OCI-LY1 (cell line): ENCODE measurements around the gene TXNL4A.

ENCODE experiments used
- H2AFZ ChIP-seq: fragments of 200-600 bp; sonication (generic), shearing (Covaris generic); 2 replicates; pipeline ENCODE4 v1.6.0; 2014; ENCODE audit warnings: antibody characterized with exemption, mild to moderate bottlenecking, low read length
- H3F3A ChIP-seq: fragments of 200-600 bp; sonication (generic), shearing (Covaris generic); 2 replicates; pipeline ENCODE4 v1.6.0; 2014; ENCODE audit warnings: mild to moderate bottlenecking, antibody characterized with exemption, low read length, moderate library complexity; ENCODE audit not compliant: insufficient read depth
- H3K27ac ChIP-seq: fragments of 200-600 bp; sonication (generic); 2 replicates; pipeline ENCODE4 v1.5.1; 2014; ENCODE audit warnings: low read length, mixed run types, mild to moderate bottlenecking, low read depth; ENCODE audit not compliant: poor library complexity, severe bottlenecking
- H3K27me3 ChIP-seq: fragments of 200-600 bp; sonication (generic); 2 replicates; pipeline ENCODE4 v1.6.0; 2014; ENCODE audit warnings: antibody characterized with exemption, mild to moderate bottlenecking, low read length, moderate library complexity; ENCODE audit not compliant: insufficient read depth
- H3K36me3 ChIP-seq: fragments of 200-600 bp; sonication (generic); 2 replicates; pipeline ENCODE4 v1.6.1; 2014; ENCODE audit warnings: mild to moderate bottlenecking, antibody characterized with exemption, low read length, moderate library complexity, mixed read lengths; ENCODE audit not compliant: insufficient read depth
- H3K4me1 ChIP-seq: fragments of 200-600 bp; sonication (generic); 2 replicates; pipeline ENCODE4 v1.5.1; 2014; ENCODE audit warnings: mild to moderate bottlenecking, low read length, moderate library complexity; ENCODE audit not compliant: insufficient read depth, severe bottlenecking
- H3K4me2 ChIP-seq: fragments of 200-600 bp; sonication (generic), shearing (Covaris generic); 2 replicates; pipeline ENCODE4 v1.6.1; 2014; ENCODE audit warnings: low read length
- H3K4me3 ChIP-seq: fragments of 200-600 bp; sonication (generic); 2 replicates; pipeline ENCODE4 v1.5.1; 2014; ENCODE audit warnings: low read length, low read depth, mild to moderate bottlenecking, mixed read lengths; ENCODE audit not compliant: poor library complexity, severe bottlenecking
- H3K79me2 ChIP-seq: fragments of 200-600 bp; shearing (Covaris generic); 2 replicates; pipeline ENCODE4 v1.6.1; 2016; ENCODE audit warnings: mixed run types, low read length, mixed read lengths; ENCODE audit not compliant: insufficient read depth
- H3K9ac ChIP-seq: fragments of 200-600 bp; sonication (generic), shearing (Covaris generic); 2 replicates; pipeline ENCODE4 v1.6.1; 2014; ENCODE audit warnings: mild to moderate bottlenecking, low read length, mixed read lengths
- H3K9me2 ChIP-seq: fragments of 200-600 bp; sonication (generic), shearing (Covaris generic); 2 replicates; pipeline ENCODE4 v1.6.1; 2014; ENCODE audit warnings: low read depth, mild to moderate bottlenecking, low read length, mixed read lengths
- H3K9me3 ChIP-seq: fragments of 200-600 bp; shearing (Covaris generic); 2 replicates; pipeline ENCODE4 v1.6.1; 2014; ENCODE audit warnings: low read length, mixed read lengths
- H4K20me1 ChIP-seq: fragments of 200-600 bp; sonication (generic), shearing (Covaris generic); 2 replicates; pipeline ENCODE4 v1.6.0; 2016; ENCODE audit warnings: mild to moderate bottlenecking, low read length; ENCODE audit not compliant: insufficient read depth
- EZH2 ChIP-seq: fragments of 200-600 bp; sonication (generic), shearing (Covaris generic); IDR thresholded peaks from 2 replicates; pipeline ENCODE4 v1.8.0; 2017; ENCODE audit warnings: borderline replicate concordance, mixed run types, mild to moderate bottlenecking, antibody characterized with exemption, low read length, moderate library complexity, mixed read lengths
- TF ChIP-seq, protein P1 (sequence below): fragments of 200-600 bp; sonication (generic), shearing (Covaris generic); IDR thresholded peaks from 2 replicates; pipeline ENCODE4 v1.5.1; 2017; ENCODE audit warnings: mild to moderate bottlenecking, antibody characterized with exemption, low read length, moderate library complexity, mixed read lengths

The TXNL4A gene

DNA sequence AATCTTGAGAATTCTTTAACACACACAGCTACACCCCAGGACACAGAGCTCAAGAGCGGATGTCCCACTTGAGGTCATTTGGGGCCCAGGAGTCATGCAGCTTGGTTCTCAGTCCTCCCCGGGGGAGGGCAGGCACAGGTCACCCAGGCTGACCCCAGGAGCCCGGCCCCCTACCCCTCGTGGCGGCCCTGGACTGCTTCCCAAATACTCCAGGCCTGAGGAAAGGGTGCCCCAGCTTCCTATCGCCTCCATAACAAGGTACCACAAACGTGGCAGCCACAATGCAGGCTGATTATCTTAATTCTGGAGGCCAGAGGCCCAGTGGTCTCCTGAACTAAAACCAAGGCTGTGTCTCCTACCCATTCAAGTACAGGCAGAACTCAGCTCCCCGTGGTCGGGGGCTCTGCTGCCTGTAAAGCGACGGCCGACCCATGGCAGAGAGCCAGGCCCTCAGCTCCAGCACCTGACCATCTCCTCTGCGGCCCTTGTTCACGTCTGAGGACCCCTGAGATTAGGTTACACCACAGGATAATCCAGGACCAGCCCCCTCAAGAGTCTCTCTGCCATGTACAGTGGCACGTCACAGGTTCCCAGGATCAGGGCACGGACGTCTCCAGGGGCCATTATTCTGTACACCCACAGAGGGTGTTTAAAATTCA lies 47.4 kb downstream of the TXNL4A start:
- no peak for TF ChIP-seq EZH2
- H3F3A ChIP-seq = no peaks in the 10 kb centered on the region
- no peak overlapping the region for H3K9ac ChIP-seq
- H3K4me1 ChIP-seq = peaks cover 6% of the 10 kb centered on the region
- H4K20me1 ChIP-seq = no peaks in the 10 kb centered on the region
- H3K9me3 ChIP-seq = no peaks in the 10 kb centered on the region
- H3K4me2 ChIP-seq = no peak overlapping the region
- no peaks in the 10 kb centered on the region for H3K9me2 ChIP-seq
- no peak overlapping the region for H2AFZ ChIP-seq
- peaks cover 60% of the 10 kb centered on the region for H3K36me3 ChIP-seq
- H3K27me3 ChIP-seq = no peaks in the 10 kb centered on the region
- H3K79me2 ChIP-seq = no peaks in the 10 kb centered on the region
- no peak overlapping the region for H3K4me3 ChIP-seq
- no peak overlapping the region for H3K27ac ChIP-seq

DNA sequence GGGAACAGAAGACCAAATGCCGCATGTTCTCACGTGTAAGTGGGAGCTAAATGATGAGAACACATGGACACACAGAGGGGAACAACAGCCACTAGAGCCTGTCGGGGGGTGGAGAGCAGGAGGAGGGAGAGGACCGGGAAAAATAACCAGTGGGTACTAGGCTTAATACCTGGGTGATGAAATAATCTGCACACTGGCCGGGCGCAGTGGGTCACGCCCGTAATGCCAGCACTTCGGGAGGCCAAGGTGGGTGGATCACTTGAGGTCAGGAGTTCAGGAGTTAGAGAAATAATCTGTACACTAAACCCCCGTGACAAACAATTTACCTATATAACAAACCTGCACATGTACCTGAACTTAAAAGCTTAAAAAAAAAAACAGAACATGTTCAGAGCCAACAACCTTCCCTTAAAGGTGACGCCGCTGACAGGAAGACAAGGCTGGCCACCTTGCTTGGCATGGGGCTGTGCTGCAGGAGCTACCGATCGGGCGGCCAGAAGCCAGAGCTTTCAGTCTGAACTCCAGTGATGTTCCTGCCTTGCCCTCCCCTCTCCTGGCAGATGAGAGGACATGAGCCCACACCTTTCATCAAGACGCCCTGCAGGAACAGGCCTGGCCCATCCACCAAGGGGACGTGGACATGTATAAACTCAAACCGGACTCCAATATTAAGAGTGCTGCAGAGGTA lies 48.1 kb downstream of the TXNL4A start:
- no peak overlapping the region for H3K9ac ChIP-seq
- no peaks in the 10 kb centered on the region for H3K79me2 ChIP-seq
- H3K4me1 ChIP-seq = no peaks in the 10 kb centered on the region
- no peak overlapping the region for H2AFZ ChIP-seq
- H3K27ac ChIP-seq = no peak overlapping the region
- no peak overlapping the region for H3K4me2 ChIP-seq
- H3K36me3 ChIP-seq = peaks cover 67% of the 10 kb centered on the region
- H4K20me1 ChIP-seq = no peaks in the 10 kb centered on the region
- no peaks in the 10 kb centered on the region for H3K27me3 ChIP-seq
- no peak overlapping the region for H3K4me3 ChIP-seq
- H3K9me3 ChIP-seq = no peaks in the 10 kb centered on the region
- TF ChIP-seq, protein P1, sequence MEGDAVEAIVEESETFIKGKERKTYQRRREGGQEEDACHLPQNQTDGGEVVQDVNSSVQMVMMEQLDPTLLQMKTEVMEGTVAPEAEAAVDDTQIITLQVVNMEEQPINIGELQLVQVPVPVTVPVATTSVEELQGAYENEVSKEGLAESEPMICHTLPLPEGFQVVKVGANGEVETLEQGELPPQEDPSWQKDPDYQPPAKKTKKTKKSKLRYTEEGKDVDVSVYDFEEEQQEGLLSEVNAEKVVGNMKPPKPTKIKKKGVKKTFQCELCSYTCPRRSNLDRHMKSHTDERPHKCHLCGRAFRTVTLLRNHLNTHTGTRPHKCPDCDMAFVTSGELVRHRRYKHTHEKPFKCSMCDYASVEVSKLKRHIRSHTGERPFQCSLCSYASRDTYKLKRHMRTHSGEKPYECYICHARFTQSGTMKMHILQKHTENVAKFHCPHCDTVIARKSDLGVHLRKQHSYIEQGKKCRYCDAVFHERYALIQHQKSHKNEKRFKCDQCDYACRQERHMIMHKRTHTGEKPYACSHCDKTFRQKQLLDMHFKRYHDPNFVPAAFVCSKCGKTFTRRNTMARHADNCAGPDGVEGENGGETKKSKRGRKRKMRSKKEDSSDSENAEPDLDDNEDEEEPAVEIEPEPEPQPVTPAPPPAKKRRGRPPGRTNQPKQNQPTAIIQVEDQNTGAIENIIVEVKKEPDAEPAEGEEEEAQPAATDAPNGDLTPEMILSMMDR = no peak
- no peak for TF ChIP-seq EZH2
- H3K9me2 ChIP-seq = no peaks in the 10 kb centered on the region
- H3F3A ChIP-seq = no peaks in the 10 kb centered on the region

DNA sequence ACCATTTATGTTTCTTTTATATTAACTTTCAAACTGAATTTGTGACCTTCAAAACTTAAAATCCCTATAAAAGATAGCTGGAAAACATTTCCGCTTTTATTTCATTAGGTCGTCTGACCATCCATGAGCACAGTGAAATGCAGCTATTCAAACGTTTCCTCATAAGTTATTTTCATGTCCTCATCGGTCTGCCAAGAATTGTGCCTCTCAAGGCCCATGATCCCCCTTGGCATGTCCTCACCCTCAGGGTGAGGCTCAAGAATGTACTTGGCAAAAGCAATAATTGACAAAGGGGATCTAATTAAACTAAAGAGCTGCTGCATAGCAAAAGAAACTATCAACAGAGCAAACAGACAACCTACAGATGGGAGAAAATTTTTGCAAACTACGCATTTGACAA lies 49.3 kb downstream of the TXNL4A start:
- Histone ChIP-seq H3K9me2 (no peaks in the 10 kb centered on the region), H3K4me2 (no peak overlapping the region), H3F3A (no peaks in the 10 kb centered on the region), H4K20me1 (no peaks in the 10 kb centered on the region), H3K27me3 (no peaks in the 10 kb centered on the region), H3K4me1 (peaks cover 4% of the 10 kb centered on the region), H3K36me3 (peaks cover 70% of the 10 kb centered on the region), H3K27ac (no peak overlapping the region), H3K79me2 (no peaks in the 10 kb centered on the region), H2AFZ (no peak overlapping the region), H3K9ac (no peak overlapping the region), H3K4me3 (no peak overlapping the region), H3K9me3 (no peaks in the 10 kb centered on the region)
- no peak for TF ChIP-seq EZH2
- TF ChIP-seq, protein P1 = no peak
